ENCODE measurements around the gene KAT14.
"Not testable (repeated sequence)": the region's sequence is repeated elsewhere in the genome, so short reads cannot be mapped to it uniquely, and the experiment has no call there.

Gene KAT14

GRCh38 chr20:18213002-18213401, 75.3 kb downstream of the KAT14 start:
- no peak for DNase-seq

DNA sequence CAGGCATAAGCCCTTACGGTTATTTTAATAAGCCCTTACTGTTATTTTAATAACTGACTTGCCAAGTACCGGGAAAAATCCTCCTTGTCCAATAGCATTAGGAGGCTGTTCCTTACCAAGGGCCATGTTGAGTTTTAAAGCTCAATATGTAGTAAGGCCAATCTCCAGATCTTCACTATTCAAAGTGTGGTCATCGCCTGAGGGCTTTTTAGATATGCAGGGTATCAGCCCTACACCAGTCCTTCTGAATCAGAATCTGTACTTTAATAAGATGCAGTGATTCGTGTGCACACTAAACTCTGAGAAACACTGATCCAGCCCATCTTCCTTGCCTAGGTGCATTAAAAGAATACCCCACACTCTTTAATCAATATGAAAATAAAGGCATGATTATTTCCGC, 77.9 kb downstream of the KAT14 start:
- no peak for DNase-seq

- DNase-seq = no peak
Measured at GRCh38 chr20:18218280-18218679, 80.6 kb downstream of the KAT14 start.

- DNase-seq = no peak
Measured at GRCh38 chr20:18223409-18223808, 85.7 kb downstream of the KAT14 start.

DNA sequence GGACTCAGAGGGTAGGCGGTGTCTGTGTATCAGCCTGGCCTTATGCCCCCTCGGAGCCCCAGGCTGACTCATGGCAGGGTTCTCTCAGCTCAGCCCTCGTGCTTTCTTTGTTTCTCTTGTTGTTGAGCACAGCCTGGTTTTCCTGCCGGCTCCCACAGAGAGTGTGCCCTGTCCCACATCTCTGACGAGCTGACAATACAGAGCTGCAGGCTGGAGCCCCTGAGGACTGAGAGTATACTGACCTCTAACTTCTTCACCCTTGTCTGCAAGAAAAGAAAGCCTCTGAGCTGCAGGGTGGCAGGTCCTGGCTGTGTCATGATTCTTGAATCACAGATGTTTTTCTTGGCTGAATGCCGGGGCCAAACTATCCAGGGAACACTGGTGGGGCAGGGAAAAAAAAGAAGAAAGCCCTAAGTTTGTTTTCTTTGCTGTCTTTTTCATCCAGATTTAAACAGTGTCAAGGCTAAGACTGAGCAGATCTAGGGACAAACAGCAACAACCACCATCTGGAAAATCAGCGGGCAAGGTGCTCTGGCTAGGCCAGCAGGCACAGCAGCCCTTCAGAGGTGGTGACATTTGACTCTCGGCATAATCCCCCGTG, 87.4 kb downstream of the KAT14 start:
- peak in 36 of 56 donors; percentile 2 to 82 (median 15) for DNase-seq

DNA sequence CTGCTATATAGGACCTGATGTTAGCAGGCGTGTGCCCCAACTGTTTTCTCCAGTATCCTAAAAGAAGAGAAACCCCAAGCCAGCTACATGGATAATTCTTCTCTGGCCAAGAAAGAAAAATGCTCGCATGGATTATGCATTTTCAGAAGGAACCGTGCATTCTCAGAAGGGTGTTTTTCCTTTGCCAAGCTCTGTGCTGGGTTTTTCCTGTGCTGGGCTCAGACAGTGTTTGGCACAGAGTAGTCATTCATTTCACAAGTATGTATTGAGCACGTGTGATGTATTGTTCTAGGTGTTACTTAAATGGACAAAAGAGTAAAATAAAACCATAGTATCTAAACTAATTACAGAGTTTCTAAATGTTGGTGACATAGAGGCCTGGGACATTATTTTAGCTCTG, 88.0 kb downstream of the KAT14 start:
- DNase-seq = no peak

GRCh38 chr20:18226741-18227140, 89.1 kb downstream of the KAT14 start:
- not testable (repeated sequence) for DNase-seq

- no peak for DNase-seq
Measured at GRCh38 chr20:18233408-18233943, 95.8 kb downstream of the KAT14 start.

Measured in nucleus accumbens (tissue), 56 donors.